NCI-H2171 (cell line): ENCODE results near the gene STEEP1.

Experiments
- DNase-seq: peaks from one replicate; lab custom pipeline; 2025; lab: John Stamatoyannopoulos, UW

The STEEP1 gene

GRCh38 chrX:119488749-119489148 lies 76.5 kb downstream of the STEEP1 start:
- DNase-seq = peak; percentile 13
